ENCODE measurements around the gene RUVBL1. TPM values are rescaled to one million over a fixed set of nuclear protein-coding genes. Genes with fewer than 3 reads are reported as not detected.
A peak's percentile ranks its signal among the peaks of the same experiment; 100 is the strongest.

RUVBL1 gene
- total and polyA plus RNA-seq, 4 experiments from 2014 or later: 26.6 to 71.4 (median 46.9) TPM

- ChIA-PET POLR2A (ENCODE audit: partially characterized antibody) (no interaction called here), CTCF (ENCODE audit: partially characterized antibody) (interaction anchor here (1.2 to 3.5 kb wide), 4 partner anchors 11 to 481 kb away, joined by 5 to 30 read pairs (median 6); no protein-coding TSS in a partner anchor)
- no peaks in the 10 kb centered on the region for H3K27me3 Mint-ChIP-seq
- H3K4me1 ChIP-seq (ENCODE audit: insufficient read depth, low read length): peaks cover 35% of the 10 kb centered on the region
- H3K4me3 Mint-ChIP-seq: no peak overlapping the region
- H3K4me1 Mint-ChIP-seq: peaks cover 39 to 54% (median 41%) of the 10 kb centered on the region in 4 donors
- H3K36me3 Mint-ChIP-seq: peaks cover 28 to 78% of the 10 kb centered on the region in 2 donors
- no peak overlapping the region for H3K4me3 ChIP-seq (ENCODE audit: low read length in 2 of 2)
- intact Hi-C loops (cut with micrococcal nuclease): loop anchor here (10.0 kb wide), 2 partner anchors 1071 to 1581 kb away; partner anchors contain the start of genes PLXNA1 and ZXDC
- peaks cover 0 to 1% (median 0%) of the 10 kb centered on the region in 8 donors for H3K9me3 Mint-ChIP-seq
- H3K9me3 ChIP-seq (ENCODE audit: control insufficient read depth in 1 of 2, low read length in 2 of 2): no peaks in the 10 kb centered on the region
- H3K27me3 ChIP-seq (ENCODE audit: insufficient read depth, low read length): no peaks in the 10 kb centered on the region
- H3K27ac ChIP-seq (ENCODE audit: low read depth, low read length): no peak overlapping the region
- peaks cover 38% of the 10 kb centered on the region for H3K36me3 ChIP-seq (ENCODE audit: insufficient read depth, low read length)
- DNase-seq: no peak
- no peak overlapping the region for H3K27ac Mint-ChIP-seq
Observed at GRCh38 chr3:128056258-128056657, 67.4 kb downstream of the RUVBL1 start.

- H3K27me3 Mint-ChIP-seq: no peaks in the 10 kb centered on the region
- H3K27ac Mint-ChIP-seq: peak overlapping the region in 5 of 7 donors; percentile 61 to 99 (median 94)
- peaks cover 38 to 58% (median 43%) of the 10 kb centered on the region in 4 donors for H3K4me1 Mint-ChIP-seq
- peaks cover 13 to 61% of the 10 kb centered on the region in 2 donors for H3K36me3 Mint-ChIP-seq
- ChIA-PET POLR2A (ENCODE audit: partially characterized antibody) (no interaction called here), CTCF (ENCODE audit: partially characterized antibody) (interaction anchor here (1.4 kb wide), 1 partner anchor 41 kb away, joined by 4 read pairs; no protein-coding TSS in a partner anchor)
- no peak overlapping the region for H3K4me3 ChIP-seq (ENCODE audit: low read length in 2 of 2)
- intact Hi-C loops (cut with micrococcal nuclease): loop anchor here (5.0 to 10.0 kb wide), 5 partner anchors 598 to 1580 kb away; partner anchors contain the start of genes ACAD9, IFT122, PLXNA1 and RPN1
- H3K4me1 ChIP-seq (ENCODE audit: insufficient read depth, low read length): peaks cover 38% of the 10 kb centered on the region
- peaks cover 19% of the 10 kb centered on the region for H3K36me3 ChIP-seq (ENCODE audit: insufficient read depth, low read length)
- peak overlapping the region; percentile 10 to 100 (median 98) for H3K4me3 Mint-ChIP-seq
- DNase-seq: no peak
- peak overlapping the region; percentile 93 for H3K27ac ChIP-seq (ENCODE audit: low read depth, low read length)
- no peaks in the 10 kb centered on the region for H3K9me3 ChIP-seq (ENCODE audit: control insufficient read depth in 1 of 2, low read length in 2 of 2)
- H3K9me3 Mint-ChIP-seq: peaks cover 0 to 3% (median 0%) of the 10 kb centered on the region in 8 donors
- no peaks in the 10 kb centered on the region for H3K27me3 ChIP-seq (ENCODE audit: insufficient read depth, low read length)
Observed at GRCh38 chr3:128054367-128054766, 69.2 kb downstream of the RUVBL1 start.

GRCh38 chr3:128053614-128054013, 70.0 kb downstream of the RUVBL1 start:
- Histone ChIP-seq H3K4me1 (ENCODE audit: insufficient read depth, low read length) (peaks cover 38% of the 10 kb centered on the region), H3K4me3 (ENCODE audit: low read length in 2 of 2) (peak overlapping the region in 1 of 2 donors; percentile 68), H3K36me3 (ENCODE audit: insufficient read depth, low read length) (peaks cover 14% of the 10 kb centered on the region), H3K9me3 (ENCODE audit: control insufficient read depth in 1 of 2, low read length in 2 of 2) (no peaks in the 10 kb centered on the region), H3K27me3 (ENCODE audit: insufficient read depth, low read length) (no peaks in the 10 kb centered on the region), H3K27ac (ENCODE audit: low read depth, low read length) (peak overlapping the region; percentile 93)
- Mint-ChIP-seq H3K4me1 (peaks cover 38 to 58% (median 43%) of the 10 kb centered on the region in 4 donors), H3K9me3 (peaks cover 0 to 3% (median 0%) of the 10 kb centered on the region in 8 donors), H3K27me3 (no peaks in the 10 kb centered on the region), H3K36me3 (peaks cover 10 to 56% of the 10 kb centered on the region in 2 donors), H3K4me3 (peak overlapping the region; percentile 92 to 100 (median 98)), H3K27ac (peak overlapping the region; percentile 53 to 99 (median 95))
- POLR2A ChIA-PET (ENCODE audit: partially characterized antibody): interaction anchor here (1.0 to 2.9 kb wide), 3 partner anchors 20 to 70 kb away, joined by 4 to 15 read pairs (median 4); partner anchors contain the start of gene RUVBL1
- intact Hi-C loops (cut with micrococcal nuclease): loop anchor here (2.0 to 10.0 kb wide), 6 partner anchors 463 to 1579 kb away; partner anchors contain the start of genes ACAD9, IFT122, PLXNA1 and RPN1
- CTCF ChIA-PET (ENCODE audit: partially characterized antibody): interaction anchor here (0.8 to 1.4 kb wide), 2 partner anchors 20 to 42 kb away, joined by 4 read pairs; no protein-coding TSS in a partner anchor
- no peak for DNase-seq

- H3K36me3 Mint-ChIP-seq: peaks cover 10 to 53% of the 10 kb centered on the region in 2 donors
- no peak for DNase-seq
Observed at GRCh38 chr3:128052595-128053351, 70.8 kb downstream of the RUVBL1 start.

GRCh38 chr3:128051837-128052594, 71.6 kb downstream of the RUVBL1 start, which contains the start of gene SEC61A1:
TSS of gene SEC61A1 (plus strand) at chr3:128052437. CDS start at chr3:128052553, 116 bp downstream.
- CTCF ChIA-PET (ENCODE audit: partially characterized antibody): interaction anchor here (1.2 to 1.4 kb wide), 2 partner anchors 12 to 14 kb away, joined by 3 to 4 read pairs; no protein-coding TSS in a partner anchor
- H3K4me3 Mint-ChIP-seq: peak within 1 kb of the TSS; percentile 92 to 100 (median 98)

More at GRCh38 chr3:128052595-128053351, 70.8 kb downstream of the RUVBL1 start:
- ChIA-PET POLR2A (ENCODE audit: partially characterized antibody) (interaction anchor here (0.6 to 2.9 kb wide), 5 partner anchors 20 to 478 kb away, joined by 4 to 15 read pairs (median 4); partner anchors contain the start of gene RUVBL1), CTCF (ENCODE audit: partially characterized antibody) (interaction anchor here (0.8 to 1.4 kb wide), 4 partner anchors 11 to 43 kb away, joined by 3 to 4 read pairs (median 4); no protein-coding TSS in a partner anchor)
- Mint-ChIP-seq H3K9me3 (peaks cover 0 to 3% (median 0%) of the 10 kb centered on the region in 8 donors), H3K27me3 (no peaks in the 10 kb centered on the region), H3K4me3 (peak overlapping the region; percentile 92 to 100 (median 98)), H3K4me1 (peaks cover 36 to 58% (median 42%) of the 10 kb centered on the region in 4 donors), H3K27ac (peak overlapping the region; percentile 94 to 99 (median 98))
- Histone ChIP-seq H3K27ac (ENCODE audit: low read depth, low read length) (peak overlapping the region; percentile 93), H3K36me3 (ENCODE audit: insufficient read depth, low read length) (peaks cover 11% of the 10 kb centered on the region), H3K27me3 (ENCODE audit: insufficient read depth, low read length) (no peaks in the 10 kb centered on the region), H3K4me3 (ENCODE audit: low read length in 2 of 2) (peak overlapping the region; percentile 68 to 74), H3K4me1 (ENCODE audit: insufficient read depth, low read length) (peaks cover 38% of the 10 kb centered on the region), H3K9me3 (ENCODE audit: control insufficient read depth in 1 of 2, low read length in 2 of 2) (no peaks in the 10 kb centered on the region)
- intact Hi-C loops (cut with micrococcal nuclease): loop anchor here (1.0 to 10.0 kb wide), 10 partner anchors 23 to 1578 kb away; partner anchors contain the start of genes ABTB1, ACAD9, IFT122 and MCM2

GRCh38 chr3:128051459-128051836, 72.2 kb downstream of the RUVBL1 start:
- POLR2A ChIA-PET (ENCODE audit: partially characterized antibody): interaction anchor here (0.7 to 2.9 kb wide), 5 partner anchors 10 to 103 kb away, joined by 3 to 15 read pairs (median 4); partner anchors contain the start of gene RUVBL1
- Mint-ChIP-seq H3K4me3 (peak overlapping the region; percentile 86 to 99 (median 92)), H3K27ac (peak overlapping the region; percentile 91 to 96 (median 94)), H3K36me3 (peaks cover 6 to 44% of the 10 kb centered on the region in 2 donors), H3K4me1 (peaks cover 34 to 56% (median 40%) of the 10 kb centered on the region in 4 donors), H3K9me3 (peaks cover 0 to 3% (median 0%) of the 10 kb centered on the region in 8 donors), H3K27me3 (no peaks in the 10 kb centered on the region)
- no peak for DNase-seq
- H3K4me1 ChIP-seq (ENCODE audit: insufficient read depth, low read length): peaks cover 38% of the 10 kb centered on the region
- peak overlapping the region; percentile 68 for H3K27ac ChIP-seq (ENCODE audit: low read depth, low read length)
- peak overlapping the region; percentile 80 to 91 for H3K4me3 ChIP-seq (ENCODE audit: low read length in 2 of 2)
- CTCF ChIA-PET (ENCODE audit: partially characterized antibody): interaction anchor here (1.2 kb wide), 1 partner anchor 14 kb away, joined by 4 read pairs; no protein-coding TSS in a partner anchor
- H3K9me3 ChIP-seq (ENCODE audit: control insufficient read depth in 1 of 2, low read length in 2 of 2): no peaks in the 10 kb centered on the region
- intact Hi-C loops (cut with micrococcal nuclease): loop anchor here (5.0 to 10.0 kb wide), 5 partner anchors 601 to 1577 kb away; partner anchors contain the start of genes ACAD9, IFT122, PLXNA1 and RPN1
- H3K27me3 ChIP-seq (ENCODE audit: insufficient read depth, low read length): no peaks in the 10 kb centered on the region
- peaks cover 5% of the 10 kb centered on the region for H3K36me3 ChIP-seq (ENCODE audit: insufficient read depth, low read length)

More at GRCh38 chr3:128051837-128052594, 71.6 kb downstream of the RUVBL1 start, which contains the start of gene SEC61A1:
- H3K36me3 ChIP-seq (ENCODE audit: insufficient read depth, low read length): peaks cover 7% of the 10 kb centered on the region
- Mint-ChIP-seq H3K9me3 (peaks cover 0 to 3% (median 0%) of the 10 kb centered on the region in 8 donors), H3K27ac (peak within 1 kb of the TSS; percentile 94 to 99 (median 98)), H3K36me3 (peaks cover 6 to 48% of the 10 kb centered on the region in 2 donors), H3K27me3 (no peaks in the 10 kb centered on the region), H3K4me1 (peaks cover 35 to 58% (median 42%) of the 10 kb centered on the region in 4 donors)
- H3K27me3 ChIP-seq (ENCODE audit: insufficient read depth, low read length): no peaks in the 10 kb centered on the region
- H3K9me3 ChIP-seq (ENCODE audit: control insufficient read depth in 1 of 2, low read length in 2 of 2): no peaks in the 10 kb centered on the region
- intact Hi-C loops (cut with micrococcal nuclease): loop anchor here (1.0 to 10.0 kb wide), 10 partner anchors 23 to 1577 kb away; partner anchors contain the start of genes ABTB1, ACAD9, IFT122 and MCM2
- peaks cover 38% of the 10 kb centered on the region for H3K4me1 ChIP-seq (ENCODE audit: insufficient read depth, low read length)
- DNase-seq: peak; percentile 94 to 96 (median 95)
- POLR2A ChIA-PET (ENCODE audit: partially characterized antibody): interaction anchor here (0.6 to 2.9 kb wide), 6 partner anchors 11 to 477 kb away, joined by 3 to 15 read pairs (median 4); partner anchors contain the start of gene RUVBL1
- peak within 1 kb of the TSS; percentile 80 to 91 for H3K4me3 ChIP-seq (ENCODE audit: low read length in 2 of 2)
- peak within 1 kb of the TSS; percentile 93 for H3K27ac ChIP-seq (ENCODE audit: low read depth, low read length)

Data from CD4-positive, alpha-beta memory T cell (primary cell).